ENCODE results near the gene SMYD3. TPM values are rescaled to one million over a fixed set of nuclear protein-coding genes. Genes with fewer than 3 reads are reported as not detected.
A peak's percentile ranks its signal among the peaks of the same experiment; 100 is the strongest.

The SMYD3 gene
- total RNA-seq, 1 donor: 171 TPM

- H2AFZ ChIP-seq (ENCODE audit: low read length): no peak overlapping the region
- no peak overlapping the region for H3K4me3 ChIP-seq (ENCODE audit: insufficient read depth, low read length)
- H3K27ac ChIP-seq (ENCODE audit: low read depth, low read length): no peak overlapping the region
- H3K4me1 ChIP-seq (ENCODE audit: insufficient read depth, low read length): peaks cover 17% of the 10 kb centered on the region
- no peaks in the 10 kb centered on the region for H3K9me3 ChIP-seq (ENCODE audit: low read depth, low read length)
- H3K27me3 ChIP-seq (ENCODE audit: insufficient read depth, low read length): no peaks in the 10 kb centered on the region
- no peaks in the 10 kb centered on the region for H4K20me1 ChIP-seq (ENCODE audit: insufficient read depth, low read length)
- no peak overlapping the region for H3K4me2 ChIP-seq (ENCODE audit: insufficient read depth, low read length)
- no peaks in the 10 kb centered on the region for H3K36me3 ChIP-seq (ENCODE audit: insufficient read depth, low read length)
- H3K79me2 ChIP-seq (ENCODE audit: insufficient read depth, low read length): no peaks in the 10 kb centered on the region
- no peak for TF ChIP-seq CTCF (IDR thresholded peaks at IDR 0.05; ENCODE audit: extremely low read depth, low read depth, low read length)
- DNase-seq (ENCODE audit: insufficient read length, low spot score, missing footprints): no peak
Measured at GRCh38 chr1:246008363-246008831, 498.7 kb downstream of the SMYD3 start.

- Histone ChIP-seq H3K27me3 (ENCODE audit: insufficient read depth, low read length) (no peaks in the 10 kb centered on the region), H4K20me1 (ENCODE audit: insufficient read depth, low read length) (no peaks in the 10 kb centered on the region), H2AFZ (ENCODE audit: low read length) (no peak overlapping the region), H3K36me3 (ENCODE audit: insufficient read depth, low read length) (no peaks in the 10 kb centered on the region), H3K4me2 (ENCODE audit: insufficient read depth, low read length) (peak overlapping the region; percentile 37), H3K79me2 (ENCODE audit: insufficient read depth, low read length) (no peaks in the 10 kb centered on the region), H3K9me3 (ENCODE audit: low read depth, low read length) (no peaks in the 10 kb centered on the region), H3K4me1 (ENCODE audit: insufficient read depth, low read length) (peaks cover 29% of the 10 kb centered on the region), H3K27ac (ENCODE audit: low read depth, low read length) (peak overlapping the region; percentile 52), H3K4me3 (ENCODE audit: insufficient read depth, low read length) (no peak overlapping the region)
- TF ChIP-seq CTCF (IDR thresholded peaks at IDR 0.05; ENCODE audit: extremely low read depth, low read depth, low read length): no peak
- peak; percentile 95 for DNase-seq (ENCODE audit: insufficient read length, low spot score, missing footprints)
Measured at GRCh38 chr1:246005067-246005466, 502.0 kb downstream of the SMYD3 start.

GRCh38 chr1:246004301-246004700 lies 502.8 kb downstream of the SMYD3 start:
- H3K36me3 ChIP-seq (ENCODE audit: insufficient read depth, low read length): no peaks in the 10 kb centered on the region
- TF ChIP-seq CTCF (IDR thresholded peaks at IDR 0.05; ENCODE audit: extremely low read depth, low read depth, low read length): no peak
- no peaks in the 10 kb centered on the region for H3K79me2 ChIP-seq (ENCODE audit: insufficient read depth, low read length)
- H4K20me1 ChIP-seq (ENCODE audit: insufficient read depth, low read length): no peaks in the 10 kb centered on the region
- H3K4me2 ChIP-seq (ENCODE audit: insufficient read depth, low read length): no peak overlapping the region
- H3K27me3 ChIP-seq (ENCODE audit: insufficient read depth, low read length): no peaks in the 10 kb centered on the region
- peaks cover 29% of the 10 kb centered on the region for H3K4me1 ChIP-seq (ENCODE audit: insufficient read depth, low read length)
- no peak for DNase-seq (ENCODE audit: insufficient read length, low spot score, missing footprints)
- H2AFZ ChIP-seq (ENCODE audit: low read length): no peak overlapping the region
- no peak overlapping the region for H3K27ac ChIP-seq (ENCODE audit: low read depth, low read length)
- no peaks in the 10 kb centered on the region for H3K9me3 ChIP-seq (ENCODE audit: low read depth, low read length)
- H3K4me3 ChIP-seq (ENCODE audit: insufficient read depth, low read length): no peak overlapping the region

- H3K36me3 ChIP-seq (ENCODE audit: insufficient read depth, low read length): no peaks in the 10 kb centered on the region
- H2AFZ ChIP-seq (ENCODE audit: low read length): no peak overlapping the region
- H3K27ac ChIP-seq (ENCODE audit: low read depth, low read length): no peak overlapping the region
- H4K20me1 ChIP-seq (ENCODE audit: insufficient read depth, low read length): no peaks in the 10 kb centered on the region
- no peak overlapping the region for H3K4me2 ChIP-seq (ENCODE audit: insufficient read depth, low read length)
- H3K79me2 ChIP-seq (ENCODE audit: insufficient read depth, low read length): no peaks in the 10 kb centered on the region
- H3K9me3 ChIP-seq (ENCODE audit: low read depth, low read length): no peaks in the 10 kb centered on the region
- H3K27me3 ChIP-seq (ENCODE audit: insufficient read depth, low read length): no peaks in the 10 kb centered on the region
- peaks cover 29% of the 10 kb centered on the region for H3K4me1 ChIP-seq (ENCODE audit: insufficient read depth, low read length)
- no peak for TF ChIP-seq CTCF (IDR thresholded peaks at IDR 0.05; ENCODE audit: extremely low read depth, low read depth, low read length)
- no peak for DNase-seq (ENCODE audit: insufficient read length, low spot score, missing footprints)
- no peak overlapping the region for H3K4me3 ChIP-seq (ENCODE audit: insufficient read depth, low read length)
Measured at GRCh38 chr1:246003442-246003730, 503.7 kb downstream of the SMYD3 start.
